GM12892 (cell line): ENCODE measurements around the gene EPB41.
"Not testable (repeated sequence)": the region's sequence is repeated elsewhere in the genome, so short reads cannot be mapped to it uniquely, and the experiment has no call there.

ENCODE experiments used
- DNase-seq: peaks from one replicate; pipeline ENCODE4 v3.0.0; 2011; ENCODE audit not compliant: insufficient read length
- FAIRE-seq: peaks from 2 replicates; lab custom pipeline; 2011; peaks lifted over from hg19 to GRCh38; lab: Jason Lieb, UNC
- POLR2A ChIP-seq: IDR thresholded peaks from 2 replicates; pipeline ENCODE4 v1.6.1; 2011; ENCODE audit warnings: low read depth, low read length, control low read depth
- POLR2AphosphoS5 ChIP-seq: IDR thresholded peaks from 2 replicates; pipeline ENCODE4 v1.6.1; 2011; ENCODE audit warnings: low read depth, low read length, control low read depth
- TAF1 ChIP-seq: IDR thresholded peaks from 2 replicates; pipeline ENCODE4 v1.6.1; 2011; ENCODE audit warnings: low read depth, mild to moderate bottlenecking, control low read depth, low read length, borderline replicate concordance

The EPB41 gene

DNA sequence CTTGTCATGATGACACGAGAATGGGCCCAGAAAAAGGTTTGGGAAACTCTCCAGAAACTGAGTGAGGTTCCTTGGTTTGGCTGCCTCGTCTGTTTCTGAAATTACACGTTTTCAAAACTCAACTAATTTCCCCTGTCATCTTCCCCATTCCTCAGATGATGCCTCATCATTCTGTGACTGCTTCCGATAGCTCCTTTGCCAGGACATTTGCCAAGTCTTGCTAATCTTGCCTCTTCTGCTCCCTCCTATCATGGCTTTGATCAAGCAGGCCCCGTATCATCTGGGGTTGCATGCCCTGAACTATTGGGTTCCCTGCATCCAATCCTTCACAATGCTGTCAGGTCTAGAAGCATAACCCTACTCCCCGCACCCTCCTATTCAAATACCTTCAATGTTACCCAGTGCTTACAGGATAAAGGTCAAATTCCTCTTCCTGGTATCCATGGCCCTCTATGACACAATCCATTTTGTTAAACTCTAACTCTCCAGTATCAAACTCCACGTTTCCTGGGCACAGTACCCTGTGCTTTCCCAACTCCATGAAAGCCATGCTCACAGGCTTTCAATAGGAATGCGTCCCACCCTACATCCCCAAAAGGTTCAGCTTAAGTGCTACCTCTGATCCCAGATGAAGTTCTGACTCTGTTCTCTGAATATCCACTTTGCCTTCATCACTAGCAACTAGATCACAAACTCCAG lies 231.5 kb downstream of the EPB41 start:
- DNase-seq (no peak), FAIRE-seq (no peak)
- peak; percentile 70 for TF ChIP-seq POLR2AphosphoS5
- peak; percentile 23 for TF ChIP-seq POLR2A
- no peak for TF ChIP-seq TAF1

GRCh38 chr1:29148656-29149491 lies 234.5 kb downstream of the EPB41 start:
- DNase-seq (no peak), FAIRE-seq (no peak)
- TF ChIP-seq POLR2AphosphoS5 (no peak), TAF1 (no peak), POLR2A (no peak)

- DNase-seq, FAIRE-seq: not testable (repeated sequence)
These were observed 236.0 kb downstream of the EPB41 start for GRCh38 chr1:29150346-29150745.

DNA sequence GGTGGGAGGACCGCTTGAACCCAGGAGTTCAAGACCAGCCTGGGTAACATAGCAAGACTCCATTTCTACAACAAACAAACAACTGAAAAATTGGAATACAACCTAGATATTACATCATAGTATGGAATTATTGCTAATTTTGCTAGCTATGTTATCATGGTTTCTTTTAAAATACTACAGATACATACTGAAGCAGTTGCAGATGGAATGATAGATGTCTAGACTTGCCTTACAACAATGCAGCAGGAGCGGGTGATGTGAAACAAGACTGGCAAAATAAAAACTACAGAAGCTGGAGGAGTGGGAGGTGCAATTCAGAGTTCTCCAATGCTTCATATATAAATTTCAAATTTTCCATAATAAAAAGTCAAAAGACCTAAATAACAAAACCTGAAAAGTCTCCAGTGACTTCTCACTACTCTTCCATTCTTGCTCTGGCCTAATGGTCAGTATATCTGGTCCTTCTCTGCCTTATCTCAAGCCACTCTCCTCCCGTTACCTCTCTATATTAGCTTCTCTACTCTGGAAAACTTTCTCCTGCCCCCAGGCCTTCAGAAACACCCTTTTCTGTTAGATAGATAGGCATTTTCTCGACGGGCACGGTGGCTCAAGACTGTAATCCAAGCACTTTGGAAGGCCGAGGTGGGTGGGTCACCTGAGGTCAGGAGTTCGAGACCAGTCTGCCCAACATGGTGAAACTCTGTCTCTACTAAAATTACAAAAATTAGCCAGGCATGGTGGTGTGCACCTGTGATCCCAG lies 237.9 kb downstream of the EPB41 start:
- DNase-seq (no peak), FAIRE-seq (no peak)

GRCh38 chr1:29156543-29157268 lies 242.3 kb downstream of the EPB41 start:
- FAIRE-seq (no peak), DNase-seq (no peak)
- TF ChIP-seq POLR2AphosphoS5: no peak
- TF ChIP-seq POLR2A: no peak
- no peak for TF ChIP-seq TAF1

More for the DNA sequence above, 237.9 kb downstream of the EPB41 start:
- TF ChIP-seq TAF1 (no peak), POLR2AphosphoS5 (no peak), POLR2A (no peak)

GRCh38 chr1:29157269-29157601 lies 242.9 kb downstream of the EPB41 start:
- FAIRE-seq (no peak), DNase-seq (no peak)
- TF ChIP-seq TAF1 (no peak), POLR2AphosphoS5 (no peak), POLR2A (no peak)

GRCh38 chr1:29159773-29160172 lies 245.4 kb downstream of the EPB41 start:
- DNase-seq: no peak
- FAIRE-seq: no peak
- TF ChIP-seq POLR2A: no peak
- TF ChIP-seq TAF1: no peak

GRCh38 chr1:29162025-29162424 lies 247.7 kb downstream of the EPB41 start:
- TF ChIP-seq POLR2A (no peak), POLR2AphosphoS5 (no peak), TAF1 (no peak)
- no peak for FAIRE-seq

GRCh38 chr1:29162476-29163138 lies 248.2 kb downstream of the EPB41 start:
- no peak for TF ChIP-seq POLR2A
- TF ChIP-seq TAF1: no peak
- no peak for TF ChIP-seq POLR2AphosphoS5
- DNase-seq (no peak), FAIRE-seq (no peak)

More at GRCh38 chr1:29162025-29162424, 247.7 kb downstream of the EPB41 start:
- no peak for DNase-seq

DNA sequence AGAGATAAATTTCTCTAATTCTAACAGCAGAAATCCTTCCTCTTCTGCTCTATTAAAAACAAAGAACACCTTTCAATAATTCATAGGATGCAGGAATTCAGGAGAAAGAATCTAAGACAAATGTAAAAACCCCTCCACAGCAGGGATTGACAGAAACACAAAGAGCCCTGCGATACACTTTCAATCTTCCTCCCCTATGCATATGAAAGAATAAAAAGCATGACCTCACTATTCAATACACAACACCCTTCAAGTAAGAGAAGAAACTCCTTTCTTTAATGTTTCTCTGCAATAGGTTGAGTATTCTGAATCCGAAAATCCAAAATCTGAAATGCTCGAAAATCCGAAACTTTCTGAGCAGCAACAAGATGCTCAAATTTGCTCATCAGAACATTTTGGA lies 250.2 kb downstream of the EPB41 start:
- TF ChIP-seq POLR2A (no peak), TAF1 (no peak), POLR2AphosphoS5 (no peak)
- FAIRE-seq (no peak), DNase-seq (no peak)
